HepG2 (cell line): ENCODE measurements around the gene MMP17. TPM values are rescaled to one million over a fixed set of nuclear protein-coding genes. Genes with fewer than 3 reads are reported as not detected.

Experiments
- ARNTL ChIP-seq: sonication (generic); formaldehyde crosslinking; IDR thresholded peaks from 2 replicates; pipeline ENCODE4 v1.4.0; 2020; ENCODE audit warnings: mild to moderate bottlenecking, missing genetic modification reagents
- ATRX ChIP-seq: sonication (generic); formaldehyde crosslinking; IDR thresholded peaks from 2 replicates; pipeline ENCODE4 v1.4.0; 2020; ENCODE audit warnings: missing genetic modification reagents, borderline replicate concordance
- CBX1 ChIP-seq: IDR thresholded peaks from one replicate; pipeline ENCODE4 v1.6.1; 2016; ENCODE audit warnings: antibody characterized with exemption, low read depth
- HDAC1 ChIP-seq: sonication (generic); formaldehyde crosslinking; IDR thresholded peaks from 2 replicates; pipeline ENCODE4 v1.5.1; 2020; ENCODE audit warnings: mild to moderate bottlenecking, missing genetic modification reagents
- SMAD9 ChIP-seq: sonication (generic); formaldehyde crosslinking; IDR thresholded peaks from 2 replicates; pipeline ENCODE4 v1.5.1; 2020; ENCODE audit warnings: mild to moderate bottlenecking, missing genetic modification reagents
- STAT5B ChIP-seq: sonication (generic); formaldehyde crosslinking; IDR thresholded peaks from 2 replicates; pipeline ENCODE4 v1.4.0; 2020; ENCODE audit warnings: missing genetic modification reagents
- ZFP1 ChIP-seq: IDR thresholded peaks from 2 replicates; pipeline ENCODE4 v1.6.1; 2016
- ZNF256 ChIP-seq: sonication (generic); formaldehyde crosslinking; conservative IDR thresholded peaks from 2 replicates; pipeline ENCODE4 v1.4.0; 2020; ENCODE audit warnings: missing genetic modification reagents
- ZNF629 ChIP-seq: sonication (generic); formaldehyde crosslinking; conservative IDR thresholded peaks from 2 replicates; pipeline ENCODE4 v1.5.0; 2020; ENCODE audit warnings: missing genetic modification reagents
- ZNF703 ChIP-seq: sonication (generic); formaldehyde crosslinking; IDR thresholded peaks from 2 replicates; pipeline ENCODE4 v1.5.1; 2020; ENCODE audit warnings: missing genetic modification reagents, mild to moderate bottlenecking, moderate library complexity, borderline replicate concordance
- ZNF746 ChIP-seq: sonication (generic); formaldehyde crosslinking; IDR thresholded peaks from 2 replicates; pipeline ENCODE4 v1.8.0; 2022; ENCODE audit warnings: mild to moderate bottlenecking, missing genetic modification reagents
- polyA plus RNA-seq, 8 experiments: library from polyadenylated mRNA; depleted of rRNA in 3 of 8; stranded (reverse) in 7 of 8; unstranded in 1 of 8; fragments of >200 nt; fragmentation: Illumina TruSeq in 4 of 8; extraction: Trizol in 4 of 8; gene quantifications; 2 replicates each; pipeline versions ENCODE4 v1.2.1 to v1.2.3, GENCODE V29; 2011 to 2016; ENCODE audit warnings: low read depth in 4 of 8, missing spikeins in 1 of 8, mixed read lengths in 1 of 8; ENCODE audit not compliant: insufficient read depth in 1 of 8
- total RNA-seq, 5 experiments: library from RNA; depleted of rRNA; stranded (reverse); fragments of >200 nt; fragmentation: Illumina TruSeq; extraction: Trizol; gene quantifications; 2 replicates each; pipeline ENCODE4 v1.2.3, GENCODE V29; 2016; ENCODE audit warnings: low read depth in 1 of 5
- TF ChIP-seq, protein P1 (sequence below), 2 experiments: sonication (generic) in 1 of 2; formaldehyde crosslinking in 1 of 2; IDR thresholded peaks; 2 replicates each; pipeline versions ENCODE4 v1.6.1 to v1.9.0; 2014 to 2022; ENCODE audit warnings: antibody characterized with exemption in 1 of 2, borderline replicate concordance in 1 of 2, inconsistent platforms in 1 of 2, low read depth in 1 of 2, missing genetic modification reagents in 1 of 2
- TF ChIP-seq, protein P2 (sequence below): sonication (generic); formaldehyde crosslinking; IDR thresholded peaks from 2 replicates; pipeline ENCODE4 v1.5.1; 2020; ENCODE audit warnings: mild to moderate bottlenecking, missing genetic modification reagents, moderate library complexity
- TF ChIP-seq, protein P3 (sequence below): sonication (generic); formaldehyde crosslinking; IDR thresholded peaks from 2 replicates; pipeline ENCODE4 v1.9.0; 2021; ENCODE audit warnings: mild to moderate bottlenecking, missing genetic modification reagents
- TF ChIP-seq, protein P4 (sequence below): IDR thresholded peaks from 2 replicates; pipeline ENCODE4 v1.6.1; 2016

Gene MMP17
- total and polyA plus RNA-seq, 2 of the 13 experiments (the other 11 are each of a cell fraction or from before 2014, with no cell fraction given) = 0.55 to 0.80 TPM

DNA sequence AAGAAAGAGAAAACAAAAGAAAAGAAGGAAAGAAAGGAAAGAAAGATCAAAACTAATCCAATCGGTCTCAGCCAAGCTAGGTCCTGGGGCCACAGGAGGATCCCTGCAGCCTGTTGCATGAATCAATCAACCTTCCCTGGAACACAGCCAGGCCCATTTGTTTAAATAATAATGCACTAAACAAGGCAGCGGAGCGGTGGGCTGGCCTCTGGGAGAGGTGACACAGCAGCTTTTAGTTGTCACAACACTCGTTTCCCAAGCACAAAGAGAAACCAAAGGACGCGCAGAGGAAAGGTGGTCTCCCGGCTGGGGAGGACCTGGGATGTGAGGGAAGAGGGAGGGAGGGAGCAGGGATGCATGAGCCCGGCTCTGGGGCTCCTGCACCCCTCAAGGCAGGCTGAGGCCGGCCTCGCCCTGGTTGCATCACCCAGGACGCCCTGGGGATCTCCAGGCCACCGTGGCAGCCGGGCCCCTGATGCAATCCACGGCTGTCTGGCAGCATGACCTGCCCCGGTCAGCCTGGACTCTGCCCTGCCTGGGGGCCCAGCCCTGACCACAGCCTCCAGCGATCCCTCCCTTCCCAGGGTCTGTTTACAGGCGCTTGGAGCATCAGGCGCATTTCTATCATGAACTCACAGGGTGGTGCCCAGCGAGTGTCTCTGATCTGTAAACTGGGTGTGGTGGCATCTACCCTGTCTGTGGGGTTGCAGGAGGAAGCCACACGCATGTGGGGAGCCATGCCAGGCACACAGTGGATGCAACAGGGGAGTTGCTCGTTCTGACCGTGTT lies 32.5 kb downstream of the MMP17 start (continued):
- TF ChIP-seq, protein P1, sequence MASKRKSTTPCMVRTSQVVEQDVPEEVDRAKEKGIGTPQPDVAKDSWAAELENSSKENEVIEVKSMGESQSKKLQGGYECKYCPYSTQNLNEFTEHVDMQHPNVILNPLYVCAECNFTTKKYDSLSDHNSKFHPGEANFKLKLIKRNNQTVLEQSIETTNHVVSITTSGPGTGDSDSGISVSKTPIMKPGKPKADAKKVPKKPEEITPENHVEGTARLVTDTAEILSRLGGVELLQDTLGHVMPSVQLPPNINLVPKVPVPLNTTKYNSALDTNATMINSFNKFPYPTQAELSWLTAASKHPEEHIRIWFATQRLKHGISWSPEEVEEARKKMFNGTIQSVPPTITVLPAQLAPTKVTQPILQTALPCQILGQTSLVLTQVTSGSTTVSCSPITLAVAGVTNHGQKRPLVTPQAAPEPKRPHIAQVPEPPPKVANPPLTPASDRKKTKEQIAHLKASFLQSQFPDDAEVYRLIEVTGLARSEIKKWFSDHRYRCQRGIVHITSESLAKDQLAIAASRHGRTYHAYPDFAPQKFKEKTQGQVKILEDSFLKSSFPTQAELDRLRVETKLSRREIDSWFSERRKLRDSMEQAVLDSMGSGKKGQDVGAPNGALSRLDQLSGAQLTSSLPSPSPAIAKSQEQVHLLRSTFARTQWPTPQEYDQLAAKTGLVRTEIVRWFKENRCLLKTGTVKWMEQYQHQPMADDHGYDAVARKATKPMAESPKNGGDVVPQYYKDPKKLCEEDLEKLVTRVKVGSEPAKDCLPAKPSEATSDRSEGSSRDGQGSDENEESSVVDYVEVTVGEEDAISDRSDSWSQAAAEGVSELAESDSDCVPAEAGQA (IDR thresholded peaks at IDR 0.05; ENCODE audit: low read depth) = no peak; the same call in 1 of the 2 replicates
- TF ChIP-seq, protein P1 (CRISPR knock-in tag; IDR thresholded peaks at IDR 0.05; ENCODE audit: borderline replicate concordance) = no peak
- peak; percentile 60 for TF ChIP-seq ZNF629 (CRISPR knock-in tag)
- TF ChIP-seq ZNF746 (CRISPR knock-in tag) = peak; percentile 99
- TF ChIP-seq, protein P2, sequence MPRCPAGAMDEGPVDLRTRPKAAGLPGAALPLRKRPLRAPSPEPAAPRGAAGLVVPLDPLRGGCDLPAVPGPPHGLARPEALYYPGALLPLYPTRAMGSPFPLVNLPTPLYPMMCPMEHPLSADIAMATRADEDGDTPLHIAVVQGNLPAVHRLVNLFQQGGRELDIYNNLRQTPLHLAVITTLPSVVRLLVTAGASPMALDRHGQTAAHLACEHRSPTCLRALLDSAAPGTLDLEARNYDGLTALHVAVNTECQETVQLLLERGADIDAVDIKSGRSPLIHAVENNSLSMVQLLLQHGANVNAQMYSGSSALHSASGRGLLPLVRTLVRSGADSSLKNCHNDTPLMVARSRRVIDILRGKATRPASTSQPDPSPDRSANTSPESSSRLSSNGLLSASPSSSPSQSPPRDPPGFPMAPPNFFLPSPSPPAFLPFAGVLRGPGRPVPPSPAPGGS (CRISPR knock-in tag) = peak; percentile 91
- TF ChIP-seq, protein P3, sequence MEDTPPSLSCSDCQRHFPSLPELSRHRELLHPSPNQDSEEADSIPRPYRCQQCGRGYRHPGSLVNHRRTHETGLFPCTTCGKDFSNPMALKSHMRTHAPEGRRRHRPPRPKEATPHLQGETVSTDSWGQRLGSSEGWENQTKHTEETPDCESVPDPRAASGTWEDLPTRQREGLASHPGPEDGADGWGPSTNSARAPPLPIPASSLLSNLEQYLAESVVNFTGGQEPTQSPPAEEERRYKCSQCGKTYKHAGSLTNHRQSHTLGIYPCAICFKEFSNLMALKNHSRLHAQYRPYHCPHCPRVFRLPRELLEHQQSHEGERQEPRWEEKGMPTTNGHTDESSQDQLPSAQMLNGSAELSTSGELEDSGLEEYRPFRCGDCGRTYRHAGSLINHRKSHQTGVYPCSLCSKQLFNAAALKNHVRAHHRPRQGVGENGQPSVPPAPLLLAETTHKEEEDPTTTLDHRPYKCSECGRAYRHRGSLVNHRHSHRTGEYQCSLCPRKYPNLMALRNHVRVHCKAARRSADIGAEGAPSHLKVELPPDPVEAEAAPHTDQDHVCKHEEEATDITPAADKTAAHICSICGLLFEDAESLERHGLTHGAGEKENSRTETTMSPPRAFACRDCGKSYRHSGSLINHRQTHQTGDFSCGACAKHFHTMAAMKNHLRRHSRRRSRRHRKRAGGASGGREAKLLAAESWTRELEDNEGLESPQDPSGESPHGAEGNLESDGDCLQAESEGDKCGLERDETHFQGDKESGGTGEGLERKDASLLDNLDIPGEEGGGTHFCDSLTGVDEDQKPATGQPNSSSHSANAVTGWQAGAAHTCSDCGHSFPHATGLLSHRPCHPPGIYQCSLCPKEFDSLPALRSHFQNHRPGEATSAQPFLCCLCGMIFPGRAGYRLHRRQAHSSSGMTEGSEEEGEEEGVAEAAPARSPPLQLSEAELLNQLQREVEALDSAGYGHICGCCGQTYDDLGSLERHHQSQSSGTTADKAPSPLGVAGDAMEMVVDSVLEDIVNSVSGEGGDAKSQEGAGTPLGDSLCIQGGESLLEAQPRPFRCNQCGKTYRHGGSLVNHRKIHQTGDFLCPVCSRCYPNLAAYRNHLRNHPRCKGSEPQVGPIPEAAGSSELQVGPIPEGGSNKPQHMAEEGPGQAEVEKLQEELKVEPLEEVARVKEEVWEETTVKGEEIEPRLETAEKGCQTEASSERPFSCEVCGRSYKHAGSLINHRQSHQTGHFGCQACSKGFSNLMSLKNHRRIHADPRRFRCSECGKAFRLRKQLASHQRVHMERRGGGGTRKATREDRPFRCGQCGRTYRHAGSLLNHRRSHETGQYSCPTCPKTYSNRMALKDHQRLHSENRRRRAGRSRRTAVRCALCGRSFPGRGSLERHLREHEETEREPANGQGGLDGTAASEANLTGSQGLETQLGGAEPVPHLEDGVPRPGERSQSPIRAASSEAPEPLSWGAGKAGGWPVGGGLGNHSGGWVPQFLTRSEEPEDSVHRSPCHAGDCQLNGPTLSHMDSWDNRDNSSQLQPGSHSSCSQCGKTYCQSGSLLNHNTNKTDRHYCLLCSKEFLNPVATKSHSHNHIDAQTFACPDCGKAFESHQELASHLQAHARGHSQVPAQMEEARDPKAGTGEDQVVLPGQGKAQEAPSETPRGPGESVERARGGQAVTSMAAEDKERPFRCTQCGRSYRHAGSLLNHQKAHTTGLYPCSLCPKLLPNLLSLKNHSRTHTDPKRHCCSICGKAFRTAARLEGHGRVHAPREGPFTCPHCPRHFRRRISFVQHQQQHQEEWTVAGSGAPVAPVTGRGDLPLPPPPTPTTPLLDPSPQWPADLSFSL (CRISPR knock-in tag) = no peak
- peak; percentile 84; the same call in 1 of the 2 replicates for TF ChIP-seq ZNF703
- no peak for TF ChIP-seq ZNF256 (CRISPR knock-in tag)
- TF ChIP-seq HDAC1 (CRISPR knock-in tag) = peak; percentile 100
- TF ChIP-seq ARNTL (CRISPR knock-in tag) = peak; percentile 96
- peak; percentile 90 for TF ChIP-seq CBX1
- 0 out of 2 replicates have a peak, but pooled peaks have one; percentile 16 for TF ChIP-seq SMAD9 (CRISPR knock-in tag)
- peak; percentile 97 for TF ChIP-seq ZFP1 (CRISPR knock-in tag)
- no peak for TF ChIP-seq ATRX (CRISPR knock-in tag)
- TF ChIP-seq, protein P4, sequence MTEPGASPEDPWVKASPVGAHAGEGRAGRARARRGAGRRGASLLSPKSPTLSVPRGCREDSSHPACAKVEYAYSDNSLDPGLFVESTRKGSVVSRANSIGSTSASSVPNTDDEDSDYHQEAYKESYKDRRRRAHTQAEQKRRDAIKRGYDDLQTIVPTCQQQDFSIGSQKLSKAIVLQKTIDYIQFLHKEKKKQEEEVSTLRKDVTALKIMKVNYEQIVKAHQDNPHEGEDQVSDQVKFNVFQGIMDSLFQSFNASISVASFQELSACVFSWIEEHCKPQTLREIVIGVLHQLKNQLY (CRISPR knock-in tag) = peak; percentile 94
- TF ChIP-seq STAT5B = no peak
